Measurements from ENCODE around the gene KRTAP22-1. TPM values are rescaled to one million over a fixed set of nuclear protein-coding genes. Genes with fewer than 3 reads are reported as not detected.

KRTAP22-1 gene
- total RNA-seq, 1 donor from 2014 or later: not detected

DNA sequence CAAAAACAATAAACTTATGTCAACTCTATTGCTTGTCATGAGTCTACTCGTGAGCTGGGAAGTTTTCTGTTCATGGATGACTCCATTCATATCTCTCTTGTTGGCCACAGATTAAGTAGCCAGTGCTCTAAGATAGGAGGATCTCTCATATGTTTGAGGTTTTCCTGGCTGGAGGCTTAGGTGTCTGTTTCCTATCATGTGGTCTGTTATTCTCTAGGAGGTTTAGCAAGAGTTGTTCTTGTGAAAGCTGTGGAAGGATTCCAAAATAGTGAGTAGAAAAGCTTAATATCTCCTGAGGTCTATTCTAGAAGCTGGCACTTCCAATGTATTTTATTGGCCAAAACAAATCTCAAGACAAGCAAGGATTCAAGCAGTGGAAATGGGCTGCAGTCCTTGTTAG is 28.3 kb downstream of the KRTAP22-1 start:
- Mint-ChIP-seq H3K36me3 (ENCODE audit: low read depth, unreplicated experiment) (peaks cover 15% of the 10 kb centered on the region), H3K27ac (ENCODE audit: unreplicated experiment) (no peak overlapping the region), H3K9me3 (ENCODE audit: unreplicated experiment) (peaks cover 8% of the 10 kb centered on the region), H3K4me3 (ENCODE audit: unreplicated experiment) (no peak overlapping the region), H3K4me1 (ENCODE audit: unreplicated experiment) (no peaks in the 10 kb centered on the region), H3K27me3 (ENCODE audit: unreplicated experiment) (no peaks in the 10 kb centered on the region)
- DNase-seq (ENCODE audit: low spot score): no peak
- TF ChIP-seq, protein P1, sequence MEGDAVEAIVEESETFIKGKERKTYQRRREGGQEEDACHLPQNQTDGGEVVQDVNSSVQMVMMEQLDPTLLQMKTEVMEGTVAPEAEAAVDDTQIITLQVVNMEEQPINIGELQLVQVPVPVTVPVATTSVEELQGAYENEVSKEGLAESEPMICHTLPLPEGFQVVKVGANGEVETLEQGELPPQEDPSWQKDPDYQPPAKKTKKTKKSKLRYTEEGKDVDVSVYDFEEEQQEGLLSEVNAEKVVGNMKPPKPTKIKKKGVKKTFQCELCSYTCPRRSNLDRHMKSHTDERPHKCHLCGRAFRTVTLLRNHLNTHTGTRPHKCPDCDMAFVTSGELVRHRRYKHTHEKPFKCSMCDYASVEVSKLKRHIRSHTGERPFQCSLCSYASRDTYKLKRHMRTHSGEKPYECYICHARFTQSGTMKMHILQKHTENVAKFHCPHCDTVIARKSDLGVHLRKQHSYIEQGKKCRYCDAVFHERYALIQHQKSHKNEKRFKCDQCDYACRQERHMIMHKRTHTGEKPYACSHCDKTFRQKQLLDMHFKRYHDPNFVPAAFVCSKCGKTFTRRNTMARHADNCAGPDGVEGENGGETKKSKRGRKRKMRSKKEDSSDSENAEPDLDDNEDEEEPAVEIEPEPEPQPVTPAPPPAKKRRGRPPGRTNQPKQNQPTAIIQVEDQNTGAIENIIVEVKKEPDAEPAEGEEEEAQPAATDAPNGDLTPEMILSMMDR (IDR thresholded peaks at IDR 0.05; ENCODE audit: unreplicated experiment): no peak

DNA sequence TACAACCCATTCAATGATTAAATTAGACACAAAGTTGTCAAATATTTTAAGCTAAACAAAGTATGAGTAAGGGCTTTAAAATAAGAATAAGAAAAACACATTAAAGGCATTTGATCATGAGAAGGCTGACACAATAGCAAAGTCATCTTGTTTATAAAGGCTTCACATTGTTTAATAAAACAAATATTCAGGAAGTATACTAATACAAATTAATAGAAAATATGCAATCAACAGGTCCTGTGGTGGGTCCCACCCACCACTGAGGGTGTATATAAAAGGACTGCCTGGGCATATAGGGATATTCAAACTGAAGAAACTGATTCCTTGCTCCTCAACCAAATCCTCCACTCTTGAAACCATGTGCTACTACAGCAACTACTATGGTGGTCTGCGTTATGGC is 34.0 kb downstream of the KRTAP22-1 start, which contains the start of gene KRTAP20-2:
Gene KRTAP20-2 (plus strand): TSS at position 301 of the 400 bp plus-strand sequence. CDS start 58 bp downstream, at position 359.
- H3K9me3 Mint-ChIP-seq (ENCODE audit: unreplicated experiment): no peaks in the 10 kb centered on the region
- H3K4me1 Mint-ChIP-seq (ENCODE audit: unreplicated experiment): no peaks in the 10 kb centered on the region

DNA sequence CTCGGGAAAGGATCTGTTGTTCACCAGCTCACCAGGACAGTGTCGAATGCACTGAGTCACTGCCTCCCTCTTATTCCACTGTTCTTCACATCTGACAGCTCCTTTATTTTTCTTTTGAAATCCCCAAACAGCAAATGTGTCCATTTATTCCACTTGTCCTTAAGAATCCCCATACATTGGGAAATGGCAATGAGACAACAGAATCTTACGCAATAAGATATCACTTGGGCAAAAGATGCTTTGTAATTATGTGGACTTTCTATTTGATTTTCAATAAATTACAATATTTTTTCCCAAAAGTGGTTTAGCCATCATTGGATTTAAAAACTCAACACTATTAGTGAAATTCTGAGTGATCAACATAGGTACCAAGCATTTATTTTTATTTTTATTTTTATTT is 37.8 kb downstream of the KRTAP22-1 start:
- Mint-ChIP-seq H3K9me3 (ENCODE audit: unreplicated experiment) (no peaks in the 10 kb centered on the region), H3K27ac (ENCODE audit: unreplicated experiment) (no peak overlapping the region), H3K4me1 (ENCODE audit: unreplicated experiment) (no peaks in the 10 kb centered on the region), H3K27me3 (ENCODE audit: unreplicated experiment) (no peaks in the 10 kb centered on the region), H3K36me3 (ENCODE audit: low read depth, unreplicated experiment) (no peaks in the 10 kb centered on the region), H3K4me3 (ENCODE audit: unreplicated experiment) (no peak overlapping the region)
- TF ChIP-seq, protein P1 (IDR thresholded peaks at IDR 0.05; ENCODE audit: unreplicated experiment): no peak
- DNase-seq (ENCODE audit: low spot score): no peak

More for the DNA sequence above, 34.0 kb downstream of the KRTAP22-1 start, which contains the start of gene KRTAP20-2:
- Mint-ChIP-seq H3K27me3 (ENCODE audit: unreplicated experiment) (no peaks in the 10 kb centered on the region), H3K36me3 (ENCODE audit: low read depth, unreplicated experiment) (no peaks in the 10 kb centered on the region), H3K27ac (ENCODE audit: unreplicated experiment) (no peak within 1 kb of the TSS), H3K4me3 (ENCODE audit: unreplicated experiment) (no peak within 1 kb of the TSS)
- TF ChIP-seq, protein P1 (IDR thresholded peaks at IDR 0.05; ENCODE audit: unreplicated experiment): no peak
- no peak for DNase-seq (ENCODE audit: low spot score)

DNA sequence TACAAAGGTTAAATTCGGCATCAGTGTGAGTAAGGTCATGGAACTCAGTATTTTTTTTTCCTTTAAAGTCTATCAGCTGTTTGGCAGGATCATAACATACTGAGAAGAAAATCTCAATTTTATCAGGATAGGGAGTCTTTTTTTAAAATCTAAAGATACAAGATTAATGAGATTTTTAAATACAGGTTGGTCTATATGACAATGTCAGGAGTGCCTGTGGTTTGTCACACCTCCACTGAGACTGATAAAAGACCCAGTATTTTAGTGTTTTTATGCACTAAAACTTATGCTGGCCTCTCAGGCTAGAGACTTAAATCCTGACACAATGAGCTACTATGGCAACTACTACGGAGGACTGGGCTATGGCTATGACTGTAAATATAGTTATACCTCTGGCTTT is 41.7 kb downstream of the KRTAP22-1 start, which contains the start of gene KRTAP20-3:
Gene KRTAP20-3 (plus strand): TSS at position 301 of the 400 bp plus-strand sequence.
- H3K9me3 Mint-ChIP-seq (ENCODE audit: unreplicated experiment): no peaks in the 10 kb centered on the region
- H3K27ac Mint-ChIP-seq (ENCODE audit: unreplicated experiment): no peak within 1 kb of the TSS
- no peaks in the 10 kb centered on the region for H3K27me3 Mint-ChIP-seq (ENCODE audit: unreplicated experiment)
- H3K36me3 Mint-ChIP-seq (ENCODE audit: low read depth, unreplicated experiment): no peaks in the 10 kb centered on the region
- DNase-seq (ENCODE audit: low spot score): no peak
- H3K4me1 Mint-ChIP-seq (ENCODE audit: unreplicated experiment): peaks cover 5% of the 10 kb centered on the region
- TF ChIP-seq, protein P1 (IDR thresholded peaks at IDR 0.05; ENCODE audit: unreplicated experiment): no peak
- no peak within 1 kb of the TSS for H3K4me3 Mint-ChIP-seq (ENCODE audit: unreplicated experiment)

DNA sequence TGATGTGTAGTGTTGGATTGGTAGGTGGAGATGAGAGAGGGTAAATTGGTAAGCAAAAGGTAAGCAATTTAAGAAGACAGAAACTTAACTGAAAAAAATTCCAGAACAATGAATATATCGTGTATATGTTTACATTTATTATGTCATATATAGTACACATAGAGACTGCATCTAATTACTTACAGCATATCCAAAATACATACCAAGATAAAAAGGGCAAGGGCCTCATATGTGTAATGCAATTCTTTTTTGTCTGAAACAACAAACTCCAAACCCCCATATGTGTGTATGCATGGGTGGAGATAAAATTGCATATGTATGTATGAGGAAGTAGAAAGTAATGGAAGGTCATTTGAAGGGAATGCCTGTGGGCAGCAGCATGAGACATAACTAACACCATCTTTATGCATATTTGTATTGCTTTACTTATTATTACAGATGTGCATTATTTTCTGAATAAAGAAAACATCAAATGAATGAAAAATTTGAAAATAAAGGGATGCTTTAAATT is 46.1 kb downstream of the KRTAP22-1 start:
- H3K4me3 Mint-ChIP-seq (ENCODE audit: unreplicated experiment): no peak overlapping the region
- no peak overlapping the region for H3K27ac Mint-ChIP-seq (ENCODE audit: unreplicated experiment)
- no peak for DNase-seq (ENCODE audit: low spot score)
- TF ChIP-seq, protein P1 (IDR thresholded peaks at IDR 0.05; ENCODE audit: unreplicated experiment): no peak
- no peaks in the 10 kb centered on the region for H3K36me3 Mint-ChIP-seq (ENCODE audit: low read depth, unreplicated experiment)
- peaks cover 8% of the 10 kb centered on the region for H3K4me1 Mint-ChIP-seq (ENCODE audit: unreplicated experiment)
- no peaks in the 10 kb centered on the region for H3K9me3 Mint-ChIP-seq (ENCODE audit: unreplicated experiment)
- H3K27me3 Mint-ChIP-seq (ENCODE audit: unreplicated experiment): no peaks in the 10 kb centered on the region
